Body of pancreas (tissue), 4 donors: ENCODE data around the gene MRGPRE. TPM values are rescaled to one million over a fixed set of nuclear protein-coding genes. Genes with fewer than 3 reads are reported as not detected.

ENCODE experiments used
- ATAC-seq: fragments of 150-250 bp; one replicate; pipeline ENCODE4 v1.9.1; 2016
- DNase-seq, 4 donors: peaks; one replicate each; pipeline ENCODE4 v3.0.0-alpha.2; 2019
- H3K27ac ChIP-seq, 4 donors: fragments of 200-600 bp; sonication (generic); 1 replicate in 3 of 4; 2 replicates in 1 of 4; pipeline versions ENCODE4 v1.5.1 to v1.6.1; 2016 to 2019; ENCODE audit warnings: mild to moderate bottlenecking in 1 of 4, mixed read lengths in 1 of 4, moderate library complexity in 1 of 4
- H3K27me3 ChIP-seq, 2 donors: fragments of 200-600 bp; sonication (generic); one replicate each; pipeline ENCODE4 v1.6.0; 2016; ENCODE audit warnings: mild to moderate bottlenecking in 1 of 2
- H3K36me3 ChIP-seq, 2 donors: fragments of 200-600 bp; sonication (generic); replicated peaks in 1 of 2; 2 replicates each; pipeline ENCODE4 v1.5.1; 2016; ENCODE audit warnings: low read depth in 2 of 2; ENCODE audit not compliant: insufficient read depth in 1 of 2
- H3K4me1 ChIP-seq: fragments of 200-600 bp; sonication (generic); one replicate; pipeline ENCODE4 v1.6.0; 2016
- H3K4me3 ChIP-seq, 2 donors: fragments of 200-600 bp; sonication (generic); 1 replicate in 1 of 2; 2 replicates in 1 of 2; pipeline ENCODE4 v1.5.1; 2016 to 2019
- H3K9me3 ChIP-seq, 3 donors: fragments of 200-600 bp; sonication (generic); 1 replicate in 2 of 3; 2 replicates in 1 of 3; pipeline ENCODE4 v1.5.1; 2016
- POLR2A ChIP-seq, 3 donors: fragments of 450-650 bp; IDR thresholded peaks; one replicate each; pipeline ENCODE4 v1.6.1; 2016; ENCODE audit warnings: antibody characterized with exemption in 3 of 3, mild to moderate bottlenecking in 2 of 3
- WGBS, 2 donors: methylation state at CpG; one replicate each; pipeline ENCODE4 v1.1.5; 2017; 5-methylcytosine and 5-hydroxymethylcytosine counted together
- intact Hi-C: fragments of 100-400 bp; cut with DNase I; formaldehyde crosslinking; loops from one replicate; pipeline ENCODE4 v1.15.1; 2023
- total RNA-seq, 2 donors: library from RNA; depleted of rRNA; stranded (reverse); fragments of >200 nt; gene quantifications; one replicate each; pipeline ENCODE4 v1.1.0, GENCODE V29; 2016
- TF ChIP-seq, protein P1 (sequence below), 7 experiments: fragments of 450-650 bp in 4 of 7; fragments of 200-600 bp in 3 of 7; sonication (generic) in 3 of 7; IDR thresholded peaks; one replicate each; pipeline ENCODE4 v1.5.1; 2016 to 2019; ENCODE audit warnings: antibody characterized with exemption in 7 of 7

The MRGPRE gene
- total RNA-seq, 2 donors from 2014 or later: not detected

GRCh38 chr11:3178349-3178748, 53.9 kb downstream of the MRGPRE start:
- H3K4me1 ChIP-seq: no peaks in the 10 kb centered on the region
- no peak for DNase-seq
- H3K9me3 ChIP-seq: no peaks in the 10 kb centered on the region
- 42 to 49% methylated on average over 2 of the region's 2 CpGs for WGBS, 2 donors
- H3K27me3 ChIP-seq: no peaks in the 10 kb centered on the region
- intact Hi-C loops: no loop called here
- no peak overlapping the region for H3K4me3 ChIP-seq
- no peaks in the 10 kb centered on the region for H3K36me3 ChIP-seq
- no peak for TF ChIP-seq POLR2A (IDR thresholded peaks at IDR 0.05)
- TF ChIP-seq, protein P1, sequence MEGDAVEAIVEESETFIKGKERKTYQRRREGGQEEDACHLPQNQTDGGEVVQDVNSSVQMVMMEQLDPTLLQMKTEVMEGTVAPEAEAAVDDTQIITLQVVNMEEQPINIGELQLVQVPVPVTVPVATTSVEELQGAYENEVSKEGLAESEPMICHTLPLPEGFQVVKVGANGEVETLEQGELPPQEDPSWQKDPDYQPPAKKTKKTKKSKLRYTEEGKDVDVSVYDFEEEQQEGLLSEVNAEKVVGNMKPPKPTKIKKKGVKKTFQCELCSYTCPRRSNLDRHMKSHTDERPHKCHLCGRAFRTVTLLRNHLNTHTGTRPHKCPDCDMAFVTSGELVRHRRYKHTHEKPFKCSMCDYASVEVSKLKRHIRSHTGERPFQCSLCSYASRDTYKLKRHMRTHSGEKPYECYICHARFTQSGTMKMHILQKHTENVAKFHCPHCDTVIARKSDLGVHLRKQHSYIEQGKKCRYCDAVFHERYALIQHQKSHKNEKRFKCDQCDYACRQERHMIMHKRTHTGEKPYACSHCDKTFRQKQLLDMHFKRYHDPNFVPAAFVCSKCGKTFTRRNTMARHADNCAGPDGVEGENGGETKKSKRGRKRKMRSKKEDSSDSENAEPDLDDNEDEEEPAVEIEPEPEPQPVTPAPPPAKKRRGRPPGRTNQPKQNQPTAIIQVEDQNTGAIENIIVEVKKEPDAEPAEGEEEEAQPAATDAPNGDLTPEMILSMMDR (IDR thresholded peaks at IDR 0.05): no peak
- ATAC-seq: no peak
- H3K27ac ChIP-seq: no peak overlapping the region

DNA sequence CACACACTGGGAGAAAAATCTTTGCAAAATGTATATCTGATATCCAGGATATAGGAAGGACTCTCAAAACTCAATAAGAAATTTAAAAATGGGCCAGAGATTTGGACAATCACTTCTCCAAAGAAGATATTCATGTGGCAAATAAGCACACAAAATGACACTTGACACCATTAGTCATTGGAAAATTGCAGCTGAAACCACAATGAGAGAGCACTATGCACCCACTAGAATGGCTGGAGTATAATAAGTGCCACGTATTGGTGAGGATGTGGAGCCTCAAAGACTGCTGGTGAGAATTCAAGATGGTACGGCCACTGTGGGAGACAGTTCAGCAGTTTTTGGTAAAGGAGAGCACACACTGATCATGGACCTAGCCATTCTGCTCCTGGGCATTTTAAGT, 54.3 kb downstream of the MRGPRE start:
- DNase-seq (no peak), ATAC-seq (no peak)
- WGBS, 2 donors: 64 to 76% methylated on average over 2 of the region's 2 CpGs
- no peak overlapping the region for H3K27ac ChIP-seq
- intact Hi-C loops: no loop called here
- H3K36me3 ChIP-seq: no peaks in the 10 kb centered on the region
- no peaks in the 10 kb centered on the region for H3K9me3 ChIP-seq
- H3K27me3 ChIP-seq: no peaks in the 10 kb centered on the region
- H3K4me1 ChIP-seq: no peaks in the 10 kb centered on the region
- H3K4me3 ChIP-seq: no peak overlapping the region
- TF ChIP-seq POLR2A (IDR thresholded peaks at IDR 0.05): no peak
- TF ChIP-seq, protein P1 (IDR thresholded peaks at IDR 0.05): no peak

Other genes with a start within 250 kb of the MRGPRE start
- 10 to 100 TPM; 45.9 to 57.7 TPM for gene NAP1L4, start 240.1 kb downstream of the MRGPRE start, total RNA-seq
- 10 to 100 TPM; 15.8 to 20.8 TPM for gene CARS1, start 175.0 kb downstream of the MRGPRE start, total RNA-seq
- 10 to 100 TPM; 22.3 to 62.0 TPM for gene OSBPL5, start 67.1 kb downstream of the MRGPRE start, total RNA-seq
- not detected for gene MRGPRG, start 13.6 kb downstream of the MRGPRE start, total RNA-seq
- 10 to 100 TPM; 14.5 to 23.9 TPM for gene ZNF195, start 146.7 kb upstream of the MRGPRE start, total RNA-seq